Esophagus squamous epithelium (tissue), 4 donors: Measurements from ENCODE around the gene UBE2K.
"Not testable (repeated sequence)": the region's sequence is repeated elsewhere in the genome, so short reads cannot be mapped to it uniquely, and the experiment has no call there.

Experiments
- CTCF ChIP-seq, 6 experiments: fragments of 450-650 bp in 4 of 6; fragments of 200-600 bp in 2 of 6; sonication (generic) in 2 of 6; IDR thresholded peaks; one replicate each; pipeline ENCODE4 v1.5.1; 2016 to 2019; ENCODE audit warnings: antibody characterized with exemption in 6 of 6, mild to moderate bottlenecking in 4 of 6, moderate library complexity in 4 of 6
- POLR2A ChIP-seq, 4 donors: fragments of 450-650 bp; IDR thresholded peaks; one replicate each; pipeline ENCODE4 v1.6.1; 2017; ENCODE audit warnings: antibody characterized with exemption in 4 of 4, mild to moderate bottlenecking in 4 of 4, moderate library complexity in 3 of 4

GRCh38 chr4:39813761-39814160 is 115.8 kb downstream of the UBE2K start:
- not testable (repeated sequence) for TF ChIP-seq CTCF, POLR2A (IDR thresholded peaks at IDR 0.05)
